WERI-Rb-1 (cell line): ENCODE data around the gene IL22.

Experiments used
- DNase-seq: peaks from one replicate; pipeline ENCODE4 v3.0.0-alpha.2; 2020
- H3K27ac ChIP-seq: fragments of 250-450 bp; sonication (Bioruptor Pico); 2 replicates; pipeline ENCODE4 v1.5.1; 2020; ENCODE audit warnings: mild to moderate bottlenecking, moderate library complexity
- H3K27me3 ChIP-seq: fragments of 250-450 bp; sonication (Bioruptor Pico); 2 replicates; pipeline ENCODE4 v1.5.1; 2021; ENCODE audit warnings: mild to moderate bottlenecking, low read depth, moderate library complexity; ENCODE audit not compliant: insufficient read depth, severe bottlenecking
- H3K36me3 ChIP-seq: fragments of 250-450 bp; sonication (Bioruptor Pico); 2 replicates; pipeline ENCODE4 v1.5.1; 2020; ENCODE audit warnings: mild to moderate bottlenecking, moderate library complexity
- H3K4me3 ChIP-seq: 2 replicates; pipeline ENCODE4 v1.5.1; 2011; ENCODE audit warnings: low read depth, mild to moderate bottlenecking, control low read depth, low read length
- H3K9me3 ChIP-seq: fragments of 250-450 bp; sonication (Bioruptor Pico); 2 replicates; pipeline ENCODE4 v1.5.1; 2021; ENCODE audit warnings: mild to moderate bottlenecking, moderate library complexity; ENCODE audit not compliant: severe bottlenecking
- TF ChIP-seq, protein P1 (sequence below): IDR thresholded peaks from 2 replicates; pipeline ENCODE4 v1.5.1; 2011; ENCODE audit warnings: low read depth, mild to moderate bottlenecking, control low read depth, inconsistent platforms, low read length

The IL22 gene

DNA sequence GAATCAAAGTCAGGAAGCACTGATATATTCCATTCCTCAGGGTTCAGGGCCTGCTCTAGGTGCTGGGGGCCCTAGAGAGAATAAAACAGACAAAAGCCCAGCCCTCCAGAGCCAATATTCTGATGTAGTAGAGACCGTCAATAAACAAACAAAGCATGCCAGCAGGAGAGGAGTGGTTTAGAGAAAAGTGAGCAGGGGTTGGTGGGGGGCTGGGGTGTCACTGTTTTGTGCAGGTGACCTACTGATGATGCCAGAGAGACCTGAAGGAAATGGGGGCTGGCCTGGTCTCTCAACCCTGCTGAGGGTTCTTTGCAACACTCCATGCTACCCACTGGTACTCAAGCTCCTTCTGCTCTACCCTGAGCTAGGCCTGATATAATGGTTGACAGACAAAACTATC lies 54.3 kb downstream of the IL22 start:
- Histone ChIP-seq H3K4me3 (no peak overlapping the region), H3K36me3 (no peaks in the 10 kb centered on the region), H3K27ac (no peak overlapping the region), H3K9me3 (no peaks in the 10 kb centered on the region), H3K27me3 (no peaks in the 10 kb centered on the region)
- TF ChIP-seq, protein P1, sequence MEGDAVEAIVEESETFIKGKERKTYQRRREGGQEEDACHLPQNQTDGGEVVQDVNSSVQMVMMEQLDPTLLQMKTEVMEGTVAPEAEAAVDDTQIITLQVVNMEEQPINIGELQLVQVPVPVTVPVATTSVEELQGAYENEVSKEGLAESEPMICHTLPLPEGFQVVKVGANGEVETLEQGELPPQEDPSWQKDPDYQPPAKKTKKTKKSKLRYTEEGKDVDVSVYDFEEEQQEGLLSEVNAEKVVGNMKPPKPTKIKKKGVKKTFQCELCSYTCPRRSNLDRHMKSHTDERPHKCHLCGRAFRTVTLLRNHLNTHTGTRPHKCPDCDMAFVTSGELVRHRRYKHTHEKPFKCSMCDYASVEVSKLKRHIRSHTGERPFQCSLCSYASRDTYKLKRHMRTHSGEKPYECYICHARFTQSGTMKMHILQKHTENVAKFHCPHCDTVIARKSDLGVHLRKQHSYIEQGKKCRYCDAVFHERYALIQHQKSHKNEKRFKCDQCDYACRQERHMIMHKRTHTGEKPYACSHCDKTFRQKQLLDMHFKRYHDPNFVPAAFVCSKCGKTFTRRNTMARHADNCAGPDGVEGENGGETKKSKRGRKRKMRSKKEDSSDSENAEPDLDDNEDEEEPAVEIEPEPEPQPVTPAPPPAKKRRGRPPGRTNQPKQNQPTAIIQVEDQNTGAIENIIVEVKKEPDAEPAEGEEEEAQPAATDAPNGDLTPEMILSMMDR = no peak
- DNase-seq = no peak

DNA sequence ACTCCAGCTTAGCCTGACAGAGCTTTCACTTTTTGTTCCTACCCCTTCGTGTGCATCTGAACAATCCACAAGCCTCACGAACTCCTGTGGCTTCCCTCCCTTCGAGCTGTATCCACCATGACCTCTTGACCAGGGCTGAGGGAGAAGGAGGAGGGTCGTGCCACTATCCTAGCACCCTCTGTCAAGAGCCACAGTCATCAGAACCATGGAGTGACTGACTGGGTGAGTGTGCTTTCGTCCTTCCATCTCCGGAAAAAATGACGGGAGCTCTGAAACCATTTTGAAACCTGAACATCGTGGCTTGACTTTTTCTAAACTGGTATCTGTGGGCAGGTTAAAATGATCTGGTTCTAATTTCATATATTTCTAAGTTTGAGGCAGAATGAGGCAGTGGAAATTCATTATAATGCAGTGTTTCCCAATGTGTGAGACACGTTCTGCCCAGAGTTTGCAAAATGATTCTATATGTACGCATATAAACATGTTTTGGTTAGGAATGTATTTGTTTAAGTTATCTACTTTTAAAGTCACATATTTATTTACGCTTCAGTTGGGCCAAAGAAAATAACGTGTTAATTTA lies 54.8 kb downstream of the IL22 start:
- TF ChIP-seq, protein P1 = no peak
- Histone ChIP-seq H3K27me3 (no peaks in the 10 kb centered on the region), H3K9me3 (no peaks in the 10 kb centered on the region), H3K4me3 (no peak overlapping the region), H3K27ac (no peak overlapping the region), H3K36me3 (no peaks in the 10 kb centered on the region)
- no peak for DNase-seq
